GM12878 (cell line): Measurements from ENCODE around the gene CLIP1.

Experiments
- CHD2 ChIP-seq: IDR thresholded peaks from 2 replicates; pipeline ENCODE4 v1.6.1; 2011; ENCODE audit warnings: low read depth, low read length, improper control_type of control experiment, borderline replicate concordance
- CTCF ChIP-seq, 3 experiments: IDR thresholded peaks in 2 of 3; conservative IDR thresholded peaks in 1 of 3; 2 replicates each; pipeline ENCODE4 v1.5.1; 2011; ENCODE audit warnings: low read depth in 3 of 3, low read length in 3 of 3, mild to moderate bottlenecking in 3 of 3, control low read depth in 2 of 3, moderate library complexity in 2 of 3, inconsistent platforms in 1 of 3, mixed read lengths in 1 of 3; ENCODE audit not compliant: control insufficient read depth in 2 of 3, insufficient read depth in 1 of 3; ENCODE audit errors: extremely low read depth in 1 of 3
- EED ChIP-seq: sonication (generic); IDR thresholded peaks from 2 replicates; pipeline ENCODE4 v1.6.1; 2016; ENCODE audit warnings: antibody characterized with exemption, low read depth
- EP300 ChIP-seq, 2 experiments: fragments of 150-350 bp in 1 of 2; IDR thresholded peaks; 2 replicates each; pipeline ENCODE4 v1.6.1; 2011 to 2012; ENCODE audit warnings: low read depth in 2 of 2, low read length in 2 of 2, borderline replicate concordance in 1 of 2, improper control_type of control experiment in 1 of 2, inconsistent platforms in 1 of 2; ENCODE audit not compliant: control insufficient read depth in 1 of 2
- EZH2 ChIP-seq: IDR thresholded peaks from 2 replicates; pipeline ENCODE4 v1.6.1; 2012; ENCODE audit warnings: low read depth, mild to moderate bottlenecking, control low read depth, inconsistent platforms, low read length, borderline replicate concordance; ENCODE audit not compliant: control insufficient read depth
- HDAC2 ChIP-seq: fragments of 200-600 bp; sonication (generic); IDR thresholded peaks from 2 replicates; pipeline ENCODE4 v1.6.1; 2017
- NR2F1 ChIP-seq: fragments of 450-650 bp; conservative IDR thresholded peaks from 2 replicates; pipeline ENCODE4 v1.6.1; 2017; ENCODE audit warnings: mild to moderate bottlenecking
- PAX5 ChIP-seq: IDR thresholded peaks from 2 replicates; pipeline ENCODE4 v1.6.1; 2011; ENCODE audit warnings: low read depth, low read length, borderline replicate concordance
- POLR2A ChIP-seq: IDR thresholded peaks from 2 replicates; pipeline ENCODE4 v1.6.1; 2011; ENCODE audit warnings: low read depth, mild to moderate bottlenecking, low read length
- RAD21 ChIP-seq: IDR thresholded peaks from 2 replicates; pipeline ENCODE4 v1.6.1; 2011; ENCODE audit warnings: mild to moderate bottlenecking, low read depth, low read length, moderate library complexity; ENCODE audit not compliant: insufficient read depth
- RCOR1 ChIP-seq: conservative IDR thresholded peaks from 2 replicates; pipeline ENCODE4 v1.6.1; 2012; ENCODE audit warnings: low read depth, low read length, improper control_type of control experiment
- RELA ChIP-seq: fragments of 450-650 bp; IDR thresholded peaks from 2 replicates; pipeline ENCODE4 v1.8.0; 2014; ENCODE audit warnings: borderline replicate concordance; ENCODE audit not compliant: partially characterized antibody
- ZBTB40 ChIP-seq: fragments of 450-650 bp; IDR thresholded peaks from 2 replicates; pipeline ENCODE4 v1.6.1; 2016; ENCODE audit warnings: mild to moderate bottlenecking, moderate library complexity, borderline replicate concordance

- TF ChIP-seq NR2F1 = no peak
- no peak for TF ChIP-seq RCOR1
- TF ChIP-seq RELA = no peak
- no peak for TF ChIP-seq CTCF (IDR thresholded peaks at IDR 0.05 in 2 of 3, conservative IDR thresholded peaks at IDR 0.05 in 1 of 3; ENCODE audit: control insufficient read depth in 2 of 3, extremely low read depth in 1 of 3, insufficient read depth in 1 of 3, low read depth in 3 of 3, low read length in 3 of 3)
- TF ChIP-seq EP300 (IDR thresholded peaks at IDR 0.05; ENCODE audit: borderline replicate concordance in 1 of 2, control insufficient read depth in 1 of 2, low read depth in 2 of 2, low read length in 2 of 2) = no peak
- no peak for TF ChIP-seq CHD2
- TF ChIP-seq EZH2 = no peak
- no peak for TF ChIP-seq HDAC2
- no peak for TF ChIP-seq EED
- TF ChIP-seq PAX5 = no peak
- TF ChIP-seq RAD21 = no peak
- no peak for TF ChIP-seq ZBTB40
- TF ChIP-seq POLR2A = no peak
Observed at GRCh38 chr12:122327494-122328385, 94.7 kb downstream of the CLIP1 start.
